IPS-15b (cell line): ENCODE data around the gene ZNF500.

Experiments
- H3K27me3 ChIP-seq: one replicate; pipeline ENCODE4 v1.6.1; 2013; ENCODE audit warnings: low read length; ENCODE audit not compliant: control insufficient read depth, insufficient read depth
- H3K36me3 ChIP-seq: one replicate; pipeline ENCODE4 v1.6.1; 2013; ENCODE audit warnings: low read length; ENCODE audit not compliant: control insufficient read depth, insufficient read depth
- H3K4me1 ChIP-seq: one replicate; pipeline ENCODE4 v1.6.1; 2013; ENCODE audit warnings: mild to moderate bottlenecking, low read length; ENCODE audit not compliant: control insufficient read depth, insufficient read depth
- H3K4me3 ChIP-seq: one replicate; pipeline ENCODE4 v1.5.1; 2013; ENCODE audit warnings: low read depth, low read length
- H3K9ac ChIP-seq: one replicate; pipeline ENCODE4 v1.6.1; 2013; ENCODE audit warnings: low read depth, mild to moderate bottlenecking, low read length
- H3K9me3 ChIP-seq: one replicate; pipeline ENCODE4 v1.6.1; 2013; ENCODE audit warnings: mild to moderate bottlenecking, low read length; ENCODE audit not compliant: control insufficient read depth, insufficient read depth

Gene ZNF500

GRCh38 chr16:4763791-4764190, 3.2 kb downstream of the ZNF500 start:
- H3K4me1 ChIP-seq: no peaks in the 10 kb centered on the region
- no peak overlapping the region for H3K4me3 ChIP-seq
- no peaks in the 10 kb centered on the region for H3K27me3 ChIP-seq
- H3K9me3 ChIP-seq: no peaks in the 10 kb centered on the region
- H3K9ac ChIP-seq: no peak overlapping the region
- peaks cover 38% of the 10 kb centered on the region for H3K36me3 ChIP-seq

- Histone ChIP-seq H3K4me3 (no peak overlapping the region), H3K4me1 (no peaks in the 10 kb centered on the region), H3K9ac (no peak overlapping the region), H3K27me3 (no peaks in the 10 kb centered on the region), H3K36me3 (peaks cover 38% of the 10 kb centered on the region), H3K9me3 (no peaks in the 10 kb centered on the region)
Observed at GRCh38 chr16:4762205-4762604, 4.8 kb downstream of the ZNF500 start.

DNA sequence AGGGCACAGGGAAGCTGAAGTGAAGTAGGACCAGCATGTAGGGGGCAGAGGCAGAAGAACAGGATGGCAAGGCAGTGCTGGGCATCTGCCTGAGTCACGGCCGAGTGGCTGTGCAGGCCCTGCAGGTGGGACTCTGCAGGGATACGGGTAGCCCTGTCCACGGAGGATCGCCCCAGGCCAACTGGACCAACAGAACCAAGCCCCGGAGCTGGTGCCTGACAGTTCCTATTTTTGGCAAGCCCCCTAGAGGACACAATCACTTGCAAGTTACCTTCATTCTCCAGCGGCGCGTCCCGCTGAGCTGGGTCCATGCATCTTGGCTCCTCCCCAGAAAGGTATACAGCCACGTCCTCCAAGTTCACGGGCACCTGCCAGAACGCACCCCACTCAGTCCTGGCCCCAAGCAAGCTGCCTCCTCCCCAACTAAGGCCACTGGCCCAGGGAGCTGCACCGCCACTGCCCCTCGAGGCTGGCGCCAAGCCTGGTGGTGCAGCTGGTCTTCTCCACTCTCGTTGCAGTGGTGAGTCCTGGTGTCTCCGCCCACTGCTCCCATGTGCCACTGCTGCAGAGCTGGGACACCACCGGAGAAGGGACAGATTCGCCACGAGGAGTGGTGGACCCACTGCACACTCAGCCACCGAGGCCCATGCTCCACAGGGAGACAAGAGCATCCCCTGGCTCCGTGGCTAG, 6.6 kb downstream of the ZNF500 start:
- Histone ChIP-seq H3K36me3 (peaks cover 42% of the 10 kb centered on the region), H3K4me1 (no peaks in the 10 kb centered on the region), H3K4me3 (no peak overlapping the region), H3K9ac (no peak overlapping the region), H3K27me3 (no peaks in the 10 kb centered on the region), H3K9me3 (no peaks in the 10 kb centered on the region)

- H3K27me3 ChIP-seq: no peaks in the 10 kb centered on the region
- no peaks in the 10 kb centered on the region for H3K9me3 ChIP-seq
- H3K4me3 ChIP-seq: no peak overlapping the region
- no peaks in the 10 kb centered on the region for H3K4me1 ChIP-seq
- H3K36me3 ChIP-seq: peaks cover 46% of the 10 kb centered on the region
- H3K9ac ChIP-seq: no peak overlapping the region
Observed at GRCh38 chr16:4755687-4756086, 11.3 kb downstream of the ZNF500 start.

DNA sequence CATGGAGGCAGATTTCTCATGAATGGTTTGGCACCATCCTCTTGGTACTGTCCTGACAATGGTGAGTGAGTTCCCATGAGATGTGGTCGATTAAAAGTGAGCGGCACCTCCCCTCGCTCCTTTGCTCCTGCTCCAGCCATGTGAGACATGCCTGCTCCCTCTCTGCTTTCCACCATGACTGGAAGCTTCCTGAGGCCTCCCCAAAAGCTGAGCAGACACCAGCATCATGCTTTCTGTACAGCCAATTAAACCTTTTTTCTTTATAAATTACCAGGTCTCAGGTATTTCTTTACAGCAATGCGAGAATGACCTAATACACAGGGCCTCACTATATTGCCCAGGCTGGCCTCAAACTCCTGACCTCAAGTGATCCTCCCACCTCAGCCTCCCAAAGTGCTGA, 12.1 kb downstream of the ZNF500 start:
- Histone ChIP-seq H3K4me3 (no peak overlapping the region), H3K9me3 (no peaks in the 10 kb centered on the region), H3K36me3 (peaks cover 39% of the 10 kb centered on the region), H3K4me1 (no peaks in the 10 kb centered on the region), H3K9ac (no peak overlapping the region), H3K27me3 (no peaks in the 10 kb centered on the region)

GRCh38 chr16:4753227-4753626, 13.7 kb downstream of the ZNF500 start:
- Histone ChIP-seq H3K4me3 (no peak overlapping the region), H3K9me3 (no peaks in the 10 kb centered on the region), H3K36me3 (peaks cover 36% of the 10 kb centered on the region)

DNA sequence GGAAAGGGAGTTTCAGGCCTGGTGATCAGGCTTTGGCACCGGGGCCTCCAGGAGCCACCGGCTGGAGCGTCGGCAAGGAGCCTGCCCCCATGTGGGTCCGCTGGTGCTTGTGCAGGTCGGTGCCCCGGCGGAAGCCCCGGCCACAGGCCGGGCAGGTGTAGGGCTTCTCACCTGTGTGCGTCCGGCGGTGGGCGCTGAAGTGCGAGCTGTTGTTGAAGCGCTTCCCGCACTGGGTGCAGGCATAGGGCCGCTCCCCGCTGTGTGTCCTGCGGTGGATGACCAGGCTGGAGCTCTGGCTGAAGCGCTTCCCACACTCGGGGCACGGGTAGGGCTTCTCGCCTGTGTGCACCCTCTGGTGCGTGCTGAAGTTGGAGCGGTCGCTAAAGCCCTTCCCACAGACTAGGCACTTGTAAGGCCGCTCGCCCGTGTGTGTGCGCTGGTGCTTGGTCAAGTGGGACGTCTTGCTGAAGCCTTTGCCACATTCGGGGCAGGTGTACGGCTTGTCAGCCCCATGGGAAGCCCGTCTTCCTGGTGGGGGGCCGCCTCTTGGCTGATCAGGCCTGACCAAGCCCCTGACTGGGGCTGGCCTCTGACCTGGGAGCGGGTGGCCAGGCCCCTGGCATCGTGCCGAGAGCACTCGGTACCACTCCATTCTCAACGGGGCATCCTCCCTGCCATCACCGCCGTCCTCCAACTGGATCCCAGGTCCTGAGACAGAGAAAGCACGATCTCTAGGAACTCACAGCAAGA, 14.4 kb downstream of the ZNF500 start:
- no peaks in the 10 kb centered on the region for H3K4me1 ChIP-seq
- H3K9ac ChIP-seq: no peak overlapping the region
- H3K36me3 ChIP-seq: peaks cover 36% of the 10 kb centered on the region

More at GRCh38 chr16:4753227-4753626, 13.7 kb downstream of the ZNF500 start:
- no peaks in the 10 kb centered on the region for H3K27me3 ChIP-seq
- H3K9ac ChIP-seq: no peak overlapping the region
- no peaks in the 10 kb centered on the region for H3K4me1 ChIP-seq

DNA sequence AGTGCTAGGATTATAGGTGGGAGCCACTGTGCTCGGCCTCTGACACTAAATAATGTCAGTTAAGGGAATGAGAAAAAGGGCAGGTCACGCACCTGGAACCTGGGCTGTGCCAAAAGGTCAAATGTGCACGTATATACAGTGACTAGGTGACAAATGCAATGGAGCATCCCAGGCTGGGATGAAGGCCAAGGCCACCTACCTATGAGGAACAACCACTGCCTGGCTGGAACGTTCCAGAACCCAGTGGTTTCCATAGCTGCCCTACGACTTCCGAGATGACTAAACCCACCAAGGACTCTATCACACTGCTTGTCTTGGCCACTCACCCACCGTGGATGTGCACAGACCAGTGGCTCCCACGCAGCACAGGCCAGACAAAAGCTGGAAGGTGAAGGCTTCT, 16.1 kb downstream of the ZNF500 start:
- no peaks in the 10 kb centered on the region for H3K27me3 ChIP-seq
- no peaks in the 10 kb centered on the region for H3K4me1 ChIP-seq
- no peak overlapping the region for H3K9ac ChIP-seq
- H3K36me3 ChIP-seq: peaks cover 34% of the 10 kb centered on the region
- no peak overlapping the region for H3K4me3 ChIP-seq
- no peaks in the 10 kb centered on the region for H3K9me3 ChIP-seq

More for the DNA sequence above, 14.4 kb downstream of the ZNF500 start:
- Histone ChIP-seq H3K4me3 (no peak overlapping the region), H3K27me3 (no peaks in the 10 kb centered on the region), H3K9me3 (no peaks in the 10 kb centered on the region)

GRCh38 chr16:4749700-4750257, 17.2 kb downstream of the ZNF500 start:
- H3K4me1 ChIP-seq: no peaks in the 10 kb centered on the region
- H3K27me3 ChIP-seq: no peaks in the 10 kb centered on the region
- peaks cover 27% of the 10 kb centered on the region for H3K36me3 ChIP-seq
- no peaks in the 10 kb centered on the region for H3K9me3 ChIP-seq
- no peak overlapping the region for H3K4me3 ChIP-seq
- H3K9ac ChIP-seq: no peak overlapping the region

DNA sequence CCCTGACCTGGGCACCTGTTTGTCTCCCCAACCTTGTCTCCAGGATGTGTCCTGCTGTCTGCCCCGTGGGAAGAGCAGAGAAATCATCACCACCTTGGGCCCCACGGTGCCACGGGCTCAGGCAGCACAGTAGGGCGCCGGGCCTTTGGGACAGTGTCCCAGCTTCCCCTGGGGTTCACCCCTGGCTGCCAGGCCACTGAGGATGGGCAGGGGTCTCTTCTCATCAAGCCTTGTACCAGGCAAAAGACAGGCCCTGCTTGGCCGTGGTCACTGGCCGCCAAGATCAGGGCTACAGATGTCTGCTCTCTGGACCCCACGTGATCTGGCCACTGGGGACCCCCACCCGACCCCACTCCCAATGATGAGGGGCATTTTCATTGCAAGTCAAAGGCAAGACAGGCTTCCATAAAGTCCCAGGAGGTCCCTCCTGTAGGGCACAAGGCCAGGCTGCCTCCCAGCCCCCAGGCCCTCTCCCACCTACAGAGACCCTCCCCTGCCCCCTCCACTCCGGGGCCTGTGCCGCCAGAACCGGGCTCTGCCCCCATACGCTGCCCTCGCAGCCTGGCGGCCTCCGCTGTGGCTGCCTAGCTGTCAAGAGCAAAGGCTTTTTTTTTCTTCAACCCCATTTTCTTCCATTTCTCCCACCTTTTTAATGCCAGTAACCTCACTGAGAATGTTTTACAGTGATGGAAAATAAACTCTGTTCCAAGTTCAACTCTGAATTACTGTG, 18.1 kb downstream of the ZNF500 start:
- H3K9ac ChIP-seq: no peak overlapping the region
- H3K9me3 ChIP-seq: no peaks in the 10 kb centered on the region
- H3K27me3 ChIP-seq: no peaks in the 10 kb centered on the region
- no peak overlapping the region for H3K4me3 ChIP-seq
- peaks cover 25% of the 10 kb centered on the region for H3K36me3 ChIP-seq
- no peaks in the 10 kb centered on the region for H3K4me1 ChIP-seq

DNA sequence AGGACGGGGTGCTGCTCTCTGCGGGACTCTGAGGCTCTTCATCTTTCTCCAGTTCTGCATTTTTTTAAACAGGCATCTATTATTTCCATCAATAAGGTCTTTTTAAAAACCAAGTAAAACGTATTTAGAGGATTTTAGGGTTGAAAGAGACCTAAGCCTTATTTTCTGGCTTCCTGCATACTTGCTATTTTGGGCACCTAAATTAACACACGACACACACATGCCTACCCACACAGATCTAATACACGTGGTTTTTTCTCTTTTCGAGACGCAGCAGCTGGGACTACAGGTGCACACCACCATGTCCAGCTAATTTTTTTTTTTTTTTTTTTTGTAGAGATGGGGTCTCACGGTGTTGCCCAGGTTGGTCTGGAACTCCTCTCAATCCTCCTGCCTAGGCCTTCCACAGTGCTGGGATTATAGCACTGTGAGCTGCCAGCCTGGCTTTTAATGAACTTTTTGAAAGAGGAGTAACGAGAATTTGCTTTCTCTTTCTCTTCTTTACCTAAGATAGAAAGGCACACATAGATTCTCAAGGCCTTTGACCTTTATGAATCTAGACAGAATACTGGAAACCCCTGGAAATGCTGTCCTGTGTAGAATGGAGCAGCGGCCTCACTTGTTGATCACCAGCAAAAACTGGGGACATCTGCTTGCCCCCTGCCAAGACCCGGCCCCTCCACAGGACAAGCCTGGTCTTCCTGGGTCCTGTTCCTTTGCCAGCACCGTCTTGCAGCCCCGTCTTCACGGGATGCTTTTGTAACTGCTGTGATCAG, 18.9 kb downstream of the ZNF500 start:
- H3K36me3 ChIP-seq: peaks cover 23% of the 10 kb centered on the region
- no peaks in the 10 kb centered on the region for H3K9me3 ChIP-seq
- peaks cover under 1% of the 10 kb centered on the region for H3K4me1 ChIP-seq
- no peak overlapping the region for H3K4me3 ChIP-seq
- H3K9ac ChIP-seq: no peak overlapping the region
- H3K27me3 ChIP-seq: no peaks in the 10 kb centered on the region
